Neural cell (in vitro differentiated cells): ENCODE data around the gene ZNF618.

ENCODE experiments used
- EP300 ChIP-seq: fragments of 450-650 bp; conservative IDR thresholded peaks from 2 replicates; pipeline ENCODE4 v1.6.1; 2014; ENCODE audit warnings: antibody characterized with exemption, mild to moderate bottlenecking, moderate library complexity; ENCODE audit not compliant: poor library complexity, severe bottlenecking
- EZH2 ChIP-seq: fragments of 200-600, 300-800 bp; shearing (Covaris generic), sonication (generic); IDR thresholded peaks from 2 replicates; pipeline ENCODE4 v1.6.1; 2014; ENCODE audit warnings: antibody characterized with exemption, low read length, borderline replicate concordance, mild to moderate bottlenecking; ENCODE audit not compliant: insufficient read depth, poor library complexity, severe bottlenecking
- POLR2AphosphoS5 ChIP-seq: IDR thresholded peaks from 2 replicates; pipeline ENCODE4 v1.6.1; 2012
- RAD21 ChIP-seq: fragments of 450-650 bp; conservative IDR thresholded peaks from 2 replicates; pipeline ENCODE4 v1.6.1; 2014; ENCODE audit warnings: antibody characterized with exemption, mild to moderate bottlenecking, moderate library complexity
- SMC3 ChIP-seq: fragments of 450-650 bp; conservative IDR thresholded peaks from 2 replicates; pipeline ENCODE4 v1.6.1; 2014; ENCODE audit warnings: antibody characterized with exemption, mild to moderate bottlenecking, moderate library complexity; ENCODE audit not compliant: poor library complexity
- TAF1 ChIP-seq: IDR thresholded peaks from 2 replicates; pipeline ENCODE4 v1.6.1; 2012; ENCODE audit warnings: low read depth
- TF ChIP-seq, protein P1 (sequence below): fragments of 450-650 bp; IDR thresholded peaks from 2 replicates; pipeline ENCODE4 v1.5.1; 2014; ENCODE audit warnings: antibody characterized with exemption, mild to moderate bottlenecking, moderate library complexity; ENCODE audit not compliant: poor library complexity, severe bottlenecking
- TF ChIP-seq, protein P2 (sequence below): IDR thresholded peaks from 2 replicates; pipeline ENCODE4 v1.6.1; 2012; ENCODE audit warnings: borderline replicate concordance

DNA sequence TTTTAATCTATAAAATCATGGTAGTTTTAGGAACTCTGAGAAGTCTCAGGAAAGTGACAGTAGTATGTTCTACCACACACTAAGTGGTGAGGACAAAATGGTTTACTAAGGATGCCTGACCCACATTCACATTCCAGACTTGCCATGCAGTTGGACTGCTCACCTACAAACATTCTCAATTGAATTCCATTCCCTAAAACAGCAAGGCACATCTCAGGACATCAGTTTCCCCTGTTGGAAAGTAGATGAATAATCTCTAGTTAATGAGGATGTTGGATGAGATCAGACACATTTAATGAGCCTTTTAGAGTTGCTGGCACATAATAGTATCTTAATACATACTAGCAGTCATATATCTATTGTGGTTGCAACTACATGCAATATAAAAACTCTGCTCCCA is 76.6 kb downstream of the ZNF618 start:
- TF ChIP-seq RAD21, result no peak
- no peak for TF ChIP-seq POLR2AphosphoS5
- TF ChIP-seq, protein P1, sequence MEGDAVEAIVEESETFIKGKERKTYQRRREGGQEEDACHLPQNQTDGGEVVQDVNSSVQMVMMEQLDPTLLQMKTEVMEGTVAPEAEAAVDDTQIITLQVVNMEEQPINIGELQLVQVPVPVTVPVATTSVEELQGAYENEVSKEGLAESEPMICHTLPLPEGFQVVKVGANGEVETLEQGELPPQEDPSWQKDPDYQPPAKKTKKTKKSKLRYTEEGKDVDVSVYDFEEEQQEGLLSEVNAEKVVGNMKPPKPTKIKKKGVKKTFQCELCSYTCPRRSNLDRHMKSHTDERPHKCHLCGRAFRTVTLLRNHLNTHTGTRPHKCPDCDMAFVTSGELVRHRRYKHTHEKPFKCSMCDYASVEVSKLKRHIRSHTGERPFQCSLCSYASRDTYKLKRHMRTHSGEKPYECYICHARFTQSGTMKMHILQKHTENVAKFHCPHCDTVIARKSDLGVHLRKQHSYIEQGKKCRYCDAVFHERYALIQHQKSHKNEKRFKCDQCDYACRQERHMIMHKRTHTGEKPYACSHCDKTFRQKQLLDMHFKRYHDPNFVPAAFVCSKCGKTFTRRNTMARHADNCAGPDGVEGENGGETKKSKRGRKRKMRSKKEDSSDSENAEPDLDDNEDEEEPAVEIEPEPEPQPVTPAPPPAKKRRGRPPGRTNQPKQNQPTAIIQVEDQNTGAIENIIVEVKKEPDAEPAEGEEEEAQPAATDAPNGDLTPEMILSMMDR, result no peak
- no peak for TF ChIP-seq EP300
- TF ChIP-seq EZH2, result no peak
- TF ChIP-seq, protein P2, sequence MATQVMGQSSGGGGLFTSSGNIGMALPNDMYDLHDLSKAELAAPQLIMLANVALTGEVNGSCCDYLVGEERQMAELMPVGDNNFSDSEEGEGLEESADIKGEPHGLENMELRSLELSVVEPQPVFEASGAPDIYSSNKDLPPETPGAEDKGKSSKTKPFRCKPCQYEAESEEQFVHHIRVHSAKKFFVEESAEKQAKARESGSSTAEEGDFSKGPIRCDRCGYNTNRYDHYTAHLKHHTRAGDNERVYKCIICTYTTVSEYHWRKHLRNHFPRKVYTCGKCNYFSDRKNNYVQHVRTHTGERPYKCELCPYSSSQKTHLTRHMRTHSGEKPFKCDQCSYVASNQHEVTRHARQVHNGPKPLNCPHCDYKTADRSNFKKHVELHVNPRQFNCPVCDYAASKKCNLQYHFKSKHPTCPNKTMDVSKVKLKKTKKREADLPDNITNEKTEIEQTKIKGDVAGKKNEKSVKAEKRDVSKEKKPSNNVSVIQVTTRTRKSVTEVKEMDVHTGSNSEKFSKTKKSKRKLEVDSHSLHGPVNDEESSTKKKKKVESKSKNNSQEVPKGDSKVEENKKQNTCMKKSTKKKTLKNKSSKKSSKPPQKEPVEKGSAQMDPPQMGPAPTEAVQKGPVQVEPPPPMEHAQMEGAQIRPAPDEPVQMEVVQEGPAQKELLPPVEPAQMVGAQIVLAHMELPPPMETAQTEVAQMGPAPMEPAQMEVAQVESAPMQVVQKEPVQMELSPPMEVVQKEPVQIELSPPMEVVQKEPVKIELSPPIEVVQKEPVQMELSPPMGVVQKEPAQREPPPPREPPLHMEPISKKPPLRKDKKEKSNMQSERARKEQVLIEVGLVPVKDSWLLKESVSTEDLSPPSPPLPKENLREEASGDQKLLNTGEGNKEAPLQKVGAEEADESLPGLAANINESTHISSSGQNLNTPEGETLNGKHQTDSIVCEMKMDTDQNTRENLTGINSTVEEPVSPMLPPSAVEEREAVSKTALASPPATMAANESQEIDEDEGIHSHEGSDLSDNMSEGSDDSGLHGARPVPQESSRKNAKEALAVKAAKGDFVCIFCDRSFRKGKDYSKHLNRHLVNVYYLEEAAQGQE, result no peak
- no peak for TF ChIP-seq TAF1
- TF ChIP-seq SMC3, result no peak
